GM18517 (cell line): ENCODE measurements around the gene CEMIP.

Experiments
- ATAC-seq: cut with Tn5 transposase; IDR thresholded peaks from one replicate; pipeline ENCODE4 v1.9.1; 2021; ENCODE audit warnings: mild to moderate bottlenecking, moderate library complexity; ENCODE audit not compliant: unreplicated experiment

The CEMIP gene

GRCh38 chr15:80920271-80920699 lies 141.1 kb downstream of the CEMIP start:
- ATAC-seq: no peak

DNA sequence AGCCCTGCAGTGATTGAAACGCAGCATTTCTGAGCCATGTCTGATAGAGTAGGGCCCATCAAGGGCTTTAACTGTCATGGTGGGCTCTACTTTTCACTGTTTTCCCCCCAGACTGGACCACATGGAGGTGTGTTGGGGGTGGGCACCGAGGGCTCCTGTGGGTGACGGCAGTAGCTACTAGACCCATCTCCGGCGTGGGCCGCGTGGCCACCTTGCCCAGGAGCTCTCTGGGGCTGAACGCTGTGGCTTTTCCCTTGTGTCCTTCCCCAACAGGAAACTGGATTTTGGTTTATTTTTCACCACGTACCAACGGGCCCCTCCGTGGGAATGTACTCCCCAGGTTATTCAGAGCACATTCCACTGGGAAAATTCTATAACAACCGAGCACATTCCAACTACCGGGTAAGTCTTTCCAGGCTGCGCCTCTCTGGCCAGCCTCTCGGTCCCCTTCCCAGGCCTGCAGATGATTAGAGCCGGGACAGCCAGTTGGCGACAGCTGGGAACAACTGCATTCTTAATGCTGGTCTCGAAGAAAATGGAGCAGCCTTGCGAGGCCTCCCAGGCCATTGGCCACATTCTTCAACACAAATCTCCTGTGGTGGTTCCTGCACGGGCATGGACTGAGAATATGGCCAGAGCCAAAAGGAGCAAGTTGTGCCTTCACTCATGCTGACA lies 142.7 kb downstream of the CEMIP start:
- ATAC-seq: no peak

DNA sequence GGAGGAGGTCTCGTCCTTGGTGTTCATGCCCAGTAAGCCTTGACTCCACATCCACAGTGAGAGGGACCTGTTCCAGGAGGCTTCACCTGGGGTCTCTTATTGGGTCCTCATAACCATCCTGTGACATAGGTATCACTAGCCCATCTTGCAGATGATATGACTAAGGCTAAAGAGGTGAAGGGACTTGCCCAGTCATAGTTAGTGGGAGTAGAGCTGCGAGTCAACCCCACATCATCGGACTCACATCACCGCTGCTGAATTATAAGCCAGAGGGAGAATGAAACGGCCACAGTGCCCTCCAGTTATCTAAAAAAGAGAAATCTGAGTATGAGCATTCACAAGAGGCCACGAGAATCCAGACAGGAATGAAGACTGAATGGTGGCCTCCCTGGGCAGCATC lies 144.5 kb downstream of the CEMIP start:
- no peak for ATAC-seq

GRCh38 chr15:80924278-80924677 lies 145.1 kb downstream of the CEMIP start:
- no peak for ATAC-seq

DNA sequence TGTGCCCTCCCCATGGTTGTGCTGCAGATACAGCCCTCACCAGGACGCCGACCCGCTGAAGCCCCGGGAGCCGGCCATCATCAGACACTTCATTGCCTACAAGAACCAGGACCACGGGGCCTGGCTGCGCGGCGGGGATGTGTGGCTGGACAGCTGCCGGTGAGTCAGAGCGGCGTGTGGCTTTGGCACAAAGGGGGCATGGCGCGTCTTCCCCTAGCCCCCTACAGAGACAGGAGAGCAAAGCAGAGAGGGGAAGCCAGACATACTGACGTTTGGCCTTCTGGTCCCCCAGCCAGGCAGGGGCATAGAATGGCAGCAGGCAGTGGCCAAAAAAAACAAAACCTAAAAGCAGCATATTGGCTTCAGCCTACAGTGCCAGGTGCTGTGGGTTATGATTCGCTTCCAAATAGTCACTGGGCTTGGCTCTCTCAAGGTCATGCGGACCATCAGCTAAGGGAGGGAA lies 146.5 kb downstream of the CEMIP start:
- no peak for ATAC-seq

GRCh38 chr15:80926126-80926525 lies 147.0 kb downstream of the CEMIP start:
- ATAC-seq: no peak

- ATAC-seq: no peak
These were observed 150.1 kb downstream of the CEMIP start for GRCh38 chr15:80929225-80929624.

- no peak for ATAC-seq
These were observed 150.5 kb downstream of the CEMIP start for GRCh38 chr15:80929689-80930088.

GRCh38 chr15:80931191-80931590 lies 152.0 kb downstream of the CEMIP start:
- ATAC-seq: no peak

DNA sequence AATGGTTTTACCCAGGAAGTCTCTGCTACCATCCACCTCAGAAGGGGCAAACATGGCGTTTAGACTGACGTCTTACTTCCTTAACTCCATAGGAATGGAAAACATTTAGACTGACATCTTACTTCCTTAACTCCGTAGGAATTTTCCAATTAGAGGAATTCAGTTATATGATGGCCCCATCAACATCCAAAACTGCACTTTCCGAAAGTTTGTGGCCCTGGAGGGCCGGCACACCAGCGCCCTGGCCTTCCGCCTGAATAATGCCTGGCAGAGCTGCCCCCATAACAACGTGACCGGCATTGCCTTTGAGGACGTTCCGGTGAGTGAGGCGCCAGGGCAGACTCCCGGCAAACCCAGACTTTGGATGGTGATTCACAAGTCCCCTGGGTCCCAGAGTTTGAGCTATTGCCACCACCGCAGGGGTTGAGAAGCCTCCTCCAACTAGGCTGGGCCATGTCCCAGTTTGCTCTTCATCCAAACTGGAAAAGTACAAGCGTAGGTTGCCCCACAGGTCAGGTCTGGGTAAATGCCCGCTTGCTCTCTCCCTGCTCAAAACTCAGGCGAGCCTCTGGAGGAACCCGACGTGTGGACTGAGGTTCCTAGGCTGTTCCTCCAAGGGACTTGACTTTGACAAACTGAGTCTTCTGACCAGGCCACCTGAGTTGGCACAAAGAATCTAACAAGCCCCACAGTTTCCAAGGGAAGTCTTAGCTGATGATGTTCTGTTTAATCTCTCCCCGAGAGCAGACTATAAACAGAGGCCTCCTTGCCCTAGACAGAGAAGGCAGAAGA lies 152.7 kb downstream of the CEMIP start:
- ATAC-seq: no peak

DNA sequence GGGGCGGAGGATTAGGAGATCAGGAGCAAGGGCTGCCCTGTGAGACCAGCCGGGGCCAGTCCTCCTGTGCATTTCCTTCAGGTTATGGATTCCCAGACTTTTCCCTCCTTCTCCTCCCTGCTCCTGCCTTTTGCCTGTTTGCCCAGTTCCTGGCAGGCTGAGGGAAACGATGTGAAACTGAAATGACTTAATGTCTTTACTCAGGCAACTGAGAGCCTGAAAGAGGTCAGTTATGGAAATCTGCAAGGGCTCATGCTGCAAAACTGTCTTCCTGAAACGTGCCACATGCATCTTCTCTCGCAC lies 153.3 kb downstream of the CEMIP start:
- ATAC-seq: no peak

GRCh38 chr15:80932989-80933388 lies 153.8 kb downstream of the CEMIP start:
- no peak for ATAC-seq

DNA sequence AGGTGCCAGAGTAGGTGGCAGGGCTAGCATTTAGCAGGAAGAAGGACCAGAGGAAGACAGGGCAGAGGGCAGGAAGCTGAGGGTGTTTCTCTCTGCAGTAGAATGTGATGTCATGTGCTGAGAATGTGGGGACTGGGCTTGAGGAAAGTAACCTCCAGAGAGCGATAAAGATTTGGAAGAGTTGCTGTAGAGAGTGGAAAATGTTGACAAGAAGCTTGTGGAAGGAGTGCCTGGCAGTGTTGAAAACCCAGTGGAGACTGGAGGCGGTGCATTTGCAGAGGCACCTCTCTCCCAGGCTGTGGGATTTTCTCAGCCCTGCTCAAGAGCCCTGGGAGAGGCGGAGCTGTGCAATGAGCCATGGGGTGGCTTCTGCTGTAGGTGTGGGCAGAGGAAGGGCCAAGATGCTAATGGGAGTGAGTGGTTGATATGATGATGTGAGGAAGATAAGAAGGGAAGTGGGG lies 155.6 kb downstream of the CEMIP start:
- ATAC-seq: no peak

- ATAC-seq: no peak
These were observed 157.3 kb downstream of the CEMIP start for GRCh38 chr15:80936288-80937078.

GRCh38 chr15:80937718-80938117 lies 158.5 kb downstream of the CEMIP start:
- ATAC-seq: no peak

- ATAC-seq: no peak
These were observed 160.0 kb downstream of the CEMIP start for GRCh38 chr15:80939216-80939615.

GRCh38 chr15:80940331-80940730 lies 161.2 kb downstream of the CEMIP start:
- ATAC-seq: no peak

- ATAC-seq: no peak
These were observed 161.7 kb downstream of the CEMIP start for GRCh38 chr15:80940851-80941250.

- no peak for ATAC-seq
These were observed 163.1 kb downstream of the CEMIP start for GRCh38 chr15:80942266-80942665.

DNA sequence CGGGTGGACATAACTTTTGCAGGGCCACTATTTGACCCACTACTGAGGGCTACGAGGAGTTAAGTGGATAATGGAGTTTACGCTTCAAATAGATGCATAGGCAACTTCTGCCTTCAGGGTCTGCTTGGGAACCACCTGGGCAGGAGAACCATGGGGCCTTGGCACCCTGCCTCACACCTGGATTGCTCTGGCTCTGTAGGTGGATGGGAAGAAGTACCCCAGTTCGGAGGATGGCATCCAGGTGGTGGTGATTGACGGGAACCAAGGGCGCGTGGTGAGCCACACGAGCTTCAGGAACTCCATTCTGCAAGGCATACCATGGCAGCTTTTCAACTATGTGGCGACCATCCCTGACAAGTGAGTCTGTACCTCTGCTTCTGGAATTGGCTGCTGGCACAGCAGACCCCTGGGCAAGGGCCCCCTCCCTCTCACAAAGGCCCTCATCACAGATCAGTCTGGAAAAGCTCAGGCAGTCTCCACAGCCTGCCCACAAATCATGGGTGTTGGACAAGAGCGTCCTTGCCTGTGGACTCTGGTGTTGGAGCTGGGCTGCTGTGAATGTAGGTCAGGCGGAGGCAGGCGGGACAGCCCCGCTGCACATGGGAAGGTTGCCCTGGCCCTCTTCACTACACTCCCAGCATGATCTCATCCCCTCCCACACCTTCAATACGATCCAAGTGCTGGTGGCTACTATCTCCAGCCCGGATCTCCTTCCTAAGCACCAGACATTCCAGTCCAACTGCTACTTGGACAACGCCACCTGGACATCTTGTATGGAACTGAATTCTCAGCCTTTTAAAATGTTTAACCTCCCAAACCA lies 163.8 kb downstream of the CEMIP start:
- no peak for ATAC-seq

GRCh38 chr15:80944818-80945217 lies 165.6 kb downstream of the CEMIP start:
- no peak for ATAC-seq
